ENCODE measurements around the gene GANC. TPM values are rescaled to one million over a fixed set of nuclear protein-coding genes. Genes with fewer than 3 reads are reported as not detected.
"Not testable (repeated sequence)": the region's sequence is repeated elsewhere in the genome, so short reads cannot be mapped to it uniquely, and the experiment has no call there.

GANC gene
- total RNA-seq, 1 experiment from 2014 or later: 10.8 TPM

GRCh38 chr15:42313463-42313862 is 40.5 kb downstream of the GANC start:
- Histone ChIP-seq H3K4me3 (ENCODE audit: insufficient read depth, low read depth, low read length) (no peak overlapping the region), H3K36me3 (replicated peaks; ENCODE audit: control insufficient read depth, insufficient read depth, low read length) (no peaks in the 10 kb centered on the region), H3K27me3 (ENCODE audit: control insufficient read depth, insufficient read depth, low read length) (no peaks in the 10 kb centered on the region)
- peak; percentile 22 for DNase-seq

- DNase-seq: no peak
- Histone ChIP-seq H3K27me3 (ENCODE audit: control insufficient read depth, insufficient read depth, low read length) (no peaks in the 10 kb centered on the region), H3K4me3 (ENCODE audit: insufficient read depth, low read depth, low read length) (no peak overlapping the region), H3K36me3 (replicated peaks; ENCODE audit: control insufficient read depth, insufficient read depth, low read length) (no peaks in the 10 kb centered on the region)
Observed at GRCh38 chr15:42314818-42315217, 41.8 kb downstream of the GANC start.

GRCh38 chr15:42315521-42315920 is 42.5 kb downstream of the GANC start:
- Histone ChIP-seq H3K4me3 (ENCODE audit: insufficient read depth, low read depth, low read length) (no peak overlapping the region), H3K27me3 (ENCODE audit: control insufficient read depth, insufficient read depth, low read length) (no peaks in the 10 kb centered on the region), H3K36me3 (replicated peaks; ENCODE audit: control insufficient read depth, insufficient read depth, low read length) (no peaks in the 10 kb centered on the region)
- no peak for DNase-seq

GRCh38 chr15:42316282-42316805 is 43.3 kb downstream of the GANC start:
- H3K36me3 ChIP-seq (replicated peaks; ENCODE audit: control insufficient read depth, insufficient read depth, low read length); H3K27me3 ChIP-seq (ENCODE audit: control insufficient read depth, insufficient read depth, low read length); H3K4me3 ChIP-seq (ENCODE audit: insufficient read depth, low read depth, low read length); DNase-seq: not testable (repeated sequence)

GRCh38 chr15:42319206-42319605 is 46.2 kb downstream of the GANC start:
- no peaks in the 10 kb centered on the region for H3K36me3 ChIP-seq (replicated peaks; ENCODE audit: control insufficient read depth, insufficient read depth, low read length)
- no peak overlapping the region for H3K4me3 ChIP-seq (ENCODE audit: insufficient read depth, low read depth, low read length)
- no peaks in the 10 kb centered on the region for H3K27me3 ChIP-seq (ENCODE audit: control insufficient read depth, insufficient read depth, low read length)
- DNase-seq: no peak

GRCh38 chr15:42324308-42324707 is 51.3 kb downstream of the GANC start:
- Histone ChIP-seq H3K36me3 (replicated peaks; ENCODE audit: control insufficient read depth, insufficient read depth, low read length) (no peaks in the 10 kb centered on the region), H3K27me3 (ENCODE audit: control insufficient read depth, insufficient read depth, low read length) (no peaks in the 10 kb centered on the region), H3K4me3 (ENCODE audit: insufficient read depth, low read depth, low read length) (no peak overlapping the region)
- no peak for DNase-seq

GRCh38 chr15:42329161-42329560 is 56.2 kb downstream of the GANC start:
- Histone ChIP-seq H3K4me3 (ENCODE audit: insufficient read depth, low read depth, low read length) (no peak overlapping the region), H3K27me3 (ENCODE audit: control insufficient read depth, insufficient read depth, low read length) (no peaks in the 10 kb centered on the region), H3K36me3 (replicated peaks; ENCODE audit: control insufficient read depth, insufficient read depth, low read length) (no peaks in the 10 kb centered on the region; the same call in 1 of the 2 replicates)
- no peak for DNase-seq

GRCh38 chr15:42329992-42330391 is 57.0 kb downstream of the GANC start:
- Histone ChIP-seq H3K36me3 (replicated peaks; ENCODE audit: control insufficient read depth, insufficient read depth, low read length) (no peaks in the 10 kb centered on the region; the same call in 1 of the 2 replicates), H3K4me3 (ENCODE audit: insufficient read depth, low read depth, low read length) (no peak overlapping the region), H3K27me3 (ENCODE audit: control insufficient read depth, insufficient read depth, low read length) (no peaks in the 10 kb centered on the region)
- DNase-seq: no peak

- Histone ChIP-seq H3K4me3 (ENCODE audit: insufficient read depth, low read depth, low read length) (no peak overlapping the region), H3K36me3 (replicated peaks; ENCODE audit: control insufficient read depth, insufficient read depth, low read length) (no peaks in the 10 kb centered on the region; the same call in 1 of the 2 replicates), H3K27me3 (ENCODE audit: control insufficient read depth, insufficient read depth, low read length) (no peaks in the 10 kb centered on the region)
- no peak for DNase-seq
Observed at GRCh38 chr15:42331235-42331634, 58.2 kb downstream of the GANC start.

GRCh38 chr15:42332331-42332730 is 59.3 kb downstream of the GANC start:
- Histone ChIP-seq H3K36me3 (replicated peaks; ENCODE audit: control insufficient read depth, insufficient read depth, low read length) (no peaks in the 10 kb centered on the region; the same call in 1 of the 2 replicates), H3K4me3 (ENCODE audit: insufficient read depth, low read depth, low read length) (no peak overlapping the region), H3K27me3 (ENCODE audit: control insufficient read depth, insufficient read depth, low read length) (no peaks in the 10 kb centered on the region)
- DNase-seq: no peak

GRCh38 chr15:42335074-42335473 is 62.1 kb downstream of the GANC start:
- no peaks in the 10 kb centered on the region; the same call in 1 of the 2 replicates for H3K36me3 ChIP-seq (replicated peaks; ENCODE audit: control insufficient read depth, insufficient read depth, low read length)

GRCh38 chr15:42336650-42337049 is 63.6 kb downstream of the GANC start:
- DNase-seq; H3K4me3 ChIP-seq (ENCODE audit: insufficient read depth, low read depth, low read length); H3K36me3 ChIP-seq (replicated peaks; ENCODE audit: control insufficient read depth, insufficient read depth, low read length); H3K27me3 ChIP-seq (ENCODE audit: control insufficient read depth, insufficient read depth, low read length): not testable (repeated sequence)

More at GRCh38 chr15:42335074-42335473, 62.1 kb downstream of the GANC start:
- Histone ChIP-seq H3K4me3 (ENCODE audit: insufficient read depth, low read depth, low read length) (no peak overlapping the region), H3K27me3 (ENCODE audit: control insufficient read depth, insufficient read depth, low read length) (no peaks in the 10 kb centered on the region)
- DNase-seq: no peak

- DNase-seq; H3K4me3 ChIP-seq (ENCODE audit: insufficient read depth, low read depth, low read length); H3K36me3 ChIP-seq (replicated peaks; ENCODE audit: control insufficient read depth, insufficient read depth, low read length); H3K27me3 ChIP-seq (ENCODE audit: control insufficient read depth, insufficient read depth, low read length): not testable (repeated sequence)
Observed at GRCh38 chr15:42337104-42337503, 64.1 kb downstream of the GANC start.

GRCh38 chr15:42338500-42338899 is 65.5 kb downstream of the GANC start:
- H3K4me3 ChIP-seq (ENCODE audit: insufficient read depth, low read depth, low read length): no peak overlapping the region
- no peaks in the 10 kb centered on the region for H3K27me3 ChIP-seq (ENCODE audit: control insufficient read depth, insufficient read depth, low read length)
- DNase-seq: no peak
- H3K36me3 ChIP-seq (replicated peaks; ENCODE audit: control insufficient read depth, insufficient read depth, low read length): no peaks in the 10 kb centered on the region

GRCh38 chr15:42343596-42344232 is 70.7 kb downstream of the GANC start:
- no peaks in the 10 kb centered on the region for H3K27me3 ChIP-seq (ENCODE audit: control insufficient read depth, insufficient read depth, low read length)
- H3K36me3 ChIP-seq (replicated peaks; ENCODE audit: control insufficient read depth, insufficient read depth, low read length): no peaks in the 10 kb centered on the region
- DNase-seq: no peak
- no peak overlapping the region for H3K4me3 ChIP-seq (ENCODE audit: insufficient read depth, low read depth, low read length)

Measured in H7 (cell line).